Naive thymus-derived CD8-positive, alpha-beta T cell (primary cell): ENCODE results near the gene SPIN2A. TPM values are rescaled to one million over a fixed set of nuclear protein-coding genes. Genes with fewer than 3 reads are reported as not detected.
"Not testable (repeated sequence)": the region's sequence is repeated elsewhere in the genome, so short reads cannot be mapped to it uniquely, and the experiment has no call there.

ENCODE experiments used
- ATAC-seq, 2 donors: fragments of 150-1000 bp; cut with Tn5 transposase in 1 of 2; sonication (Bioruptor Pico), chemical (Tn5 transposase) in 1 of 2; 1 replicate in 1 of 2; 2 replicates in 1 of 2; pipeline ENCODE4 v1.10.0; 2021; ENCODE audit warnings: mild to moderate bottlenecking in 2 of 2, moderate library complexity in 2 of 2
- POLR2A ChIA-PET: fragments of 350-600 bp; sonication (Branson Sonifier 250); formaldehyde crosslinking; loops from one replicate; lab custom pipeline; 2021; ENCODE audit warnings: antibody characterized with exemption; lab: Charles Lee
- DNase-seq, 10 donors: peaks; one replicate each; pipeline versions ENCODE4 v3.0.0 to v3.0.0-alpha.2; 2020 to 2022
- H3K27ac Mint-ChIP-seq, 10 donors: one replicate each; pipeline ENCODE4 v1.8.0; 2020 to 2022; ENCODE audit warnings: mild to moderate bottlenecking in 10 of 10, mixed read lengths in 10 of 10, moderate library complexity in 4 of 10, inconsistent platforms in 1 of 10
- H3K27me3 Mint-ChIP-seq, 5 donors: one replicate each; pipeline ENCODE4 v1.8.0; 2021 to 2022; ENCODE audit warnings: mixed read lengths in 5 of 5
- H3K36me3 Mint-ChIP-seq, 3 donors: one replicate each; pipeline ENCODE4 v1.8.0; 2020 to 2022; ENCODE audit warnings: mixed read lengths in 3 of 3, mild to moderate bottlenecking in 2 of 3, inconsistent platforms in 1 of 3
- H3K4me1 Mint-ChIP-seq, 4 donors: one replicate each; pipeline ENCODE4 v1.8.0; 2021 to 2022; ENCODE audit warnings: mixed read lengths in 4 of 4
- H3K4me3 Mint-ChIP-seq, 10 donors: one replicate each; pipeline ENCODE4 v1.8.0; 2020 to 2022; ENCODE audit warnings: mild to moderate bottlenecking in 10 of 10, mixed read lengths in 10 of 10, moderate library complexity in 6 of 10, inconsistent platforms in 1 of 10
- H3K9me3 Mint-ChIP-seq, 9 donors: one replicate each; pipeline ENCODE4 v1.8.0; 2020 to 2022; ENCODE audit warnings: mixed read lengths in 9 of 9, mild to moderate bottlenecking in 3 of 9, inconsistent platforms in 1 of 9, moderate library complexity in 1 of 9
- polyA plus RNA-seq, 3 donors: library from polyadenylated mRNA; unstranded; fragments of 300-500 nt; fragmentation: Illumina TruSeq; gene quantifications; one replicate each; pipeline ENCODE4 v1.2.3, GENCODE V29; 2021
- total RNA-seq, 8 experiments: library from RNA in 2 of 8; stranded (reverse) in 2 of 8; gene quantifications; one replicate each; pipeline ENCODE4 v1.2.3 and lab custom pipeline; 2021 to 2026

Gene SPIN2A
- total RNA-seq (1 to 10 TPM; 2.0 to 2.3 TPM), polyA plus RNA-seq (not detected), total RNA-seq (lab: John Stamatoyannopoulos, UW) (0 reads per million in 6 experiments)

- H3K36me3 Mint-ChIP-seq, POLR2A ChIA-PET, H3K4me1 Mint-ChIP-seq, ATAC-seq, DNase-seq, H3K4me3 Mint-ChIP-seq, H3K9me3 Mint-ChIP-seq, H3K27ac Mint-ChIP-seq, H3K27me3 Mint-ChIP-seq: not testable (repeated sequence)
Observed at GRCh38 chrX:57137073-57137472, at the start of gene SPIN2A. TSS of gene SPIN2A (minus strand) at chrX:57137397. CDS start at chrX:57136597, 800 bp downstream.

DNA sequence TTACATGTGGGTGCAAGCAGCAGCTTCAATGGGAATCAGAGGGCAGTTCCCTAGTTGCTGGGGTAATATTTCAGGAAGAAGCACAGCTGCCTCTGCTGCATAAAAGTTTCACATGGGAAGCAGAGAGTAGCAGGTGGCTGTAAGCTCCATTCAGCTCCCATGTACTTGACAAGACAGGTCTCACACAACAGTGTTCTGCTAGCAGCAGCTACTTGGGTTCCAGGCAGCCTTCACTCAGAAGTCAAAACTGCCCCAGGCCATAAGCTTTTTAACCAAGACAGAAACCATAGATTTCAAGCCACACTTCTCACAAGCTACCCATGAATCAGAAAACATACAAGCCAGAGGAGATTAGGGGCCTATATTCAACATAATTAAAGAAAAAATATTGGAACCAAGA, 41.4 kb upstream of the SPIN2A start:
- H3K36me3 Mint-ChIP-seq, result peaks cover 0 to 10% (median 4%) of the 10 kb centered on the region in 3 donors
- no peak for ATAC-seq
- peaks cover 9 to 34% (median 12%) of the 10 kb centered on the region in 9 donors for H3K9me3 Mint-ChIP-seq
- no peaks in the 10 kb centered on the region for H3K4me1 Mint-ChIP-seq
- DNase-seq, result no peak
- H3K27ac Mint-ChIP-seq, result no peak overlapping the region
- no peak overlapping the region for H3K4me3 Mint-ChIP-seq
- H3K27me3 Mint-ChIP-seq, result no peaks in the 10 kb centered on the region
- POLR2A ChIA-PET, result no interaction called here

DNA sequence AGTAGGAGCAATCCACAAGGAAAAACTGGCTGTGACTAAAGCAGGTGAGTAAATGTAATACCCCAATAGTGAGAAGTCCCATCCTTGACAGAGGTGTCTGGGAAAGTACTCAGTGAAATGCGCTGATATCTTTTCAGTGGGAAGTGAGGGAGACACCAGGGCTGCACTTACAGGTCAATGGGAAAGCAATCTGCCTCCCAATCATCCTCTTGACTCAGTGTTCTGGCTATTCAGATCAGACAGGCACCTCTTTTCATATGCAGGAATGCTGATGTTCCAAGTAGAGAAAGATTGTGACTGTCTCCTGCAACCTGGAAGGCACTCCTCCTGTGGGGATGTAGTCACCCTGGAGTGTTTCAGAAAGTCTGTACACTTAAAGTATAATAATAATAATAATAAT, 39.9 kb upstream of the SPIN2A start:
- Mint-ChIP-seq H3K4me3 (no peak overlapping the region), H3K27me3 (no peaks in the 10 kb centered on the region), H3K27ac (no peak overlapping the region), H3K9me3 (peaks cover 0 to 22% (median 12%) of the 10 kb centered on the region in 9 donors), H3K4me1 (no peaks in the 10 kb centered on the region), H3K36me3 (peaks cover 0 to 10% (median 0%) of the 10 kb centered on the region in 3 donors)
- POLR2A ChIA-PET, result no interaction called here
- ATAC-seq (no peak), DNase-seq (no peak)

DNA sequence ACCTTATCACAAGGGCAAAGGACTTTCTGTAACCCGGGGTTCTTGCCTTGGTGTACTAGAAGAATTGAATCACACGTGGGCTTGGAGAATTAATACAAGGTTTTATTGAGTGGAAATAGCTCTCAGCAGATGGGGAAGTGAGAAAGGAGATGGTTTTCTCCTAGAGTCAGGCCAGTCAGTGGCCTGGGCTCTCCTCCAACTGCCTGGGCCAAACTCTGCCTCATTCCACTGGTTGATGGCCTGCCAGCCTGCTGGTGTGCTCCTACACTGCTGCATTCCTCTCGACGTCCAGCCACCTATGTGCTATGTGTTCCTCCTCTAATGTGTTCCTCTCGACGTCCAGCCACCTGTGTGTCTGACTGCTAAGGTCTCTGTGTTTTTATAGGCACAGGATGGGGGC, 35.3 kb upstream of the SPIN2A start:
- ATAC-seq (no peak), DNase-seq (no peak)
- no peak overlapping the region for H3K4me3 Mint-ChIP-seq
- no peaks in the 10 kb centered on the region for H3K9me3 Mint-ChIP-seq
- H3K27ac Mint-ChIP-seq, result no peak overlapping the region
- H3K27me3 Mint-ChIP-seq, result no peaks in the 10 kb centered on the region
- POLR2A ChIA-PET, result no interaction called here
- peaks cover 0 to 6% (median 0%) of the 10 kb centered on the region in 3 donors for H3K36me3 Mint-ChIP-seq
- H3K4me1 Mint-ChIP-seq, result no peaks in the 10 kb centered on the region

GRCh38 chrX:57156397-57157049, 19.3 kb upstream of the SPIN2A start:
- Mint-ChIP-seq H3K9me3 (peaks cover 0 to 42% (median 9%) of the 10 kb centered on the region in 9 donors), H3K27ac (no peak overlapping the region), H3K27me3 (no peaks in the 10 kb centered on the region), H3K4me1 (peaks cover 0 to 2% (median 0%) of the 10 kb centered on the region in 4 donors), H3K36me3 (peaks cover 12 to 27% (median 13%) of the 10 kb centered on the region in 3 donors), H3K4me3 (no peak overlapping the region)
- DNase-seq (no peak), ATAC-seq (no peak)
- POLR2A ChIA-PET, result no interaction called here

DNA sequence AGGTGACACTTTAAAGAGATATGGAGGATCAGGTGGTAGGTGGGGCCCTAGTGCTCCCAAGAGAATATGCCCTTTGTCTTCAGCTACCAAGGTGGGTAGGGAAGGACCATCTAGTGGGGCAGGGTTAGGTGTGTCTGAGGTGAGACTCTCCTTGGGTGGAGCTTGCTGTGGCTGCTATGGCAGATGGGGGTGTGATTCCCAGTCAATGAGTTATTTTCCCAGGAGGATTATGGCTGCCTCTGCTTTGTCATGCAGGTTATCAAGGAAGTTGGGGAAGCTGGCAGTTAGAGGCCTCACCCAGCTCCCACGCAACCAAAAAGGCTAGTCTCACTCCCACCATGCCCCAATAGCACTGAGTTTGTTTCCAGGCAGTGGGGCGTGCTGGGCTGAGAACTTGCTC, 18.0 kb upstream of the SPIN2A start:
- Mint-ChIP-seq H3K36me3 (peaks cover 8 to 22% (median 13%) of the 10 kb centered on the region in 3 donors), H3K9me3 (peaks cover 0 to 40% (median 12%) of the 10 kb centered on the region in 9 donors), H3K4me1 (peaks cover 0 to 2% (median 0%) of the 10 kb centered on the region in 4 donors), H3K27me3 (no peaks in the 10 kb centered on the region), H3K4me3 (no peak overlapping the region), H3K27ac (no peak overlapping the region)
- DNase-seq (no peak), ATAC-seq (no peak)
- POLR2A ChIA-PET, result no interaction called here

DNA sequence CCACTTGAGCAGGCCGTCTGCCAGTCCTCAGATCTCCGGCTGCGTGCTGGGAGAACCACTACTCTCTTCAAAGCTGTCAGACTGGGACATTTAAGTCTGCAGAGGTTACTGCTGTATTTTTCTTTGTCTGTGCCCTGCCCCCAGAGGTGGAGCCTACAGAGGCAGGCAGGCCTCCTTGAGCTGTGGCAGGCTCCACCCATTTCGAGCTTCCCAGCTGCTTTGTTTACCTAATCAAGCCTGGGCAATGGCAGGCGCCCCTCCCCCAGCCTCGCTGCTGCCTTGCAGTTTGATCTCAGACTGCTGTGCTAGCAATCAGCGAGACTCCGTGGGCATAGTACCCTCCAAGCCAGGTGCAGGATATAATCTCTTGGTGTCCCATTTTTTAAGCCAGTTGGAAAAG, 15.0 kb upstream of the SPIN2A start:
- H3K36me3 Mint-ChIP-seq, result peaks cover 13 to 41% (median 17%) of the 10 kb centered on the region in 3 donors
- H3K4me3 Mint-ChIP-seq, H3K27ac Mint-ChIP-seq, DNase-seq, H3K4me1 Mint-ChIP-seq, POLR2A ChIA-PET, ATAC-seq, H3K27me3 Mint-ChIP-seq: not testable (repeated sequence)
- peaks cover 0 to 51% (median 21%) of the 10 kb centered on the region in 9 donors for H3K9me3 Mint-ChIP-seq

DNA sequence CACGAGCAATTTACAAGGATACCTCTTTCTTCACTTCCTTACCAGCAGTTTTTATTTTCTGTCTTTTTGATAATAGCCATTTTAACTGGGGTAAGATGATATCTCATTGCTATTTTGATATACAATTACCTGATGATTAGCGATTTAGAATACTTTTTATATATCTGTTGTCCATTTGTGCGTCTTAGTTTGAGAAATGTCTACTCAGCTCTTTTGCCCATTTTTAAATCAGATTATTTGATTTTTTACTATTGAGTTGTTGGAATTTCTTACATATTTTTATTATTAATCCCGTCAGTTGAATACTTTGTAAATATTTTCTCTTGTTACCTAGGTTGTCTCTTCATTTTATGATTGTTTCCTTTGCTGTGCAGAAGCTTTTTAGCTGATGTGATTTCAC, 1.5 kb upstream of the SPIN2A start:
- H3K36me3 Mint-ChIP-seq, result no peaks in the 10 kb centered on the region
- POLR2A ChIA-PET, result no interaction called here
- H3K9me3 Mint-ChIP-seq, result no peaks in the 10 kb centered on the region
- H3K4me1 Mint-ChIP-seq, result peaks cover 2 to 10% (median 5%) of the 10 kb centered on the region in 4 donors
- DNase-seq (no peak), ATAC-seq (no peak)
- no peaks in the 10 kb centered on the region for H3K27me3 Mint-ChIP-seq
- no peak overlapping the region for H3K4me3 Mint-ChIP-seq
- H3K27ac Mint-ChIP-seq, result no peak overlapping the region

DNA sequence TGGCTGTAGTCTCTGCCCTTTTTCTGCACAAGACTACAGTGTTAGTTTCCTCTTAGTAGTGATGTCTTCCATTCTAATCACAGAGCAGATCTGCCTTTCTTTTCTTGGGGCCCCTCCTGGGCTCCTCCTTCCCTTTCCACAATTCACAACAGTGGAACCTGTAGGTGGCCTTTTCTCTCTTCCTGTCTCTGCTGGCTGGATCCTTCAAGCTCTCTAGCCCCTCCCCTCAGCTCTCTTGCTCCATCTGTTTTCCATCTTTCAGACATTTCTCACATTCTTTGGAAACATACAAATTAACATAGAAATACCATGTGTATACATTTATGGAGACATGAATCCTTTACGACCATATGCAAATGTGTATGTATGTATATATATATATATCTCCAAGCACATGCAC, 304 bp upstream of the SPIN2A start:
- POLR2A ChIA-PET, result no interaction called here
- no peak overlapping the region for H3K4me3 Mint-ChIP-seq
- DNase-seq (no peak), ATAC-seq (no peak)
- peaks cover 0 to 3% (median 3%) of the 10 kb centered on the region in 3 donors for H3K36me3 Mint-ChIP-seq
- peaks cover 2 to 8% (median 5%) of the 10 kb centered on the region in 4 donors for H3K4me1 Mint-ChIP-seq
- H3K9me3 Mint-ChIP-seq, result no peaks in the 10 kb centered on the region
- no peaks in the 10 kb centered on the region for H3K27me3 Mint-ChIP-seq
- no peak overlapping the region for H3K27ac Mint-ChIP-seq

- H3K36me3 Mint-ChIP-seq, H3K4me3 Mint-ChIP-seq, H3K9me3 Mint-ChIP-seq, H3K4me1 Mint-ChIP-seq, ATAC-seq, H3K27ac Mint-ChIP-seq, DNase-seq, H3K27me3 Mint-ChIP-seq, POLR2A ChIA-PET: not testable (repeated sequence)
Observed at GRCh38 chrX:57136589-57136988, 608 bp downstream of the SPIN2A start.

GRCh38 chrX:57135287-57135686, 1.9 kb downstream of the SPIN2A start:
- Mint-ChIP-seq H3K27ac (peak overlapping the region in 1 of 10 donors; percentile 42), H3K4me1 (no peaks in the 10 kb centered on the region), H3K27me3 (no peaks in the 10 kb centered on the region), H3K36me3 (peaks cover 0 to 5% (median 4%) of the 10 kb centered on the region in 3 donors), H3K9me3 (no peaks in the 10 kb centered on the region), H3K4me3 (no peak overlapping the region)
- DNase-seq (no peak), ATAC-seq (no peak)
- POLR2A ChIA-PET, result no interaction called here

GRCh38 chrX:57134702-57135101, 2.5 kb downstream of the SPIN2A start:
- POLR2A ChIA-PET, result no interaction called here
- Mint-ChIP-seq H3K4me3 (no peak overlapping the region), H3K27ac (no peak overlapping the region), H3K36me3 (peaks cover 0 to 5% (median 4%) of the 10 kb centered on the region in 3 donors), H3K9me3 (no peaks in the 10 kb centered on the region), H3K27me3 (no peaks in the 10 kb centered on the region), H3K4me1 (no peaks in the 10 kb centered on the region)
- no peak for ATAC-seq
- DNase-seq, result no peak

DNA sequence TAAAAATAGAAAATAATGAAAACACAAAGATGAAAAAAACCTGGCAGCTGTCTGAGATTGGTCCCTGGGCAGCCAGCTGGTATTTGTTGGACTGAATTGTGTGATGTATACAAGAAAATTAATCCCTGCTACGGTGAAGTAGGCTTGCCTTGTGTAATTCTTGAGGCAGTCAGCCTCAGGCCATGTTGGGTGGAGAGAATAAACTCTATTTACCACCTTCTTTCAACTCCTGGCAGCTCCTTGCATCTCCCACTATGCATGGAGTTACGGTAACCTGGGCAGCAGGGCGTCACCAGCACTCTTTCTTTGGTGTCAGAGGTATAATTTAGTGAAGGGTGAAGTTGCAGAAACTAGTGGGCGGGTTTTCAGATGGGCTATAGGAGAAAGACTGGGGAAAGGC, 3.5 kb downstream of the SPIN2A start:
- Mint-ChIP-seq H3K36me3 (peaks cover 0 to 5% (median 4%) of the 10 kb centered on the region in 3 donors), H3K27me3 (no peaks in the 10 kb centered on the region), H3K9me3 (no peaks in the 10 kb centered on the region), H3K4me1 (no peaks in the 10 kb centered on the region), H3K27ac (no peak overlapping the region), H3K4me3 (no peak overlapping the region)
- POLR2A ChIA-PET, result no interaction called here
- ATAC-seq, result no peak
- no peak for DNase-seq

GRCh38 chrX:57133284-57133683, 3.9 kb downstream of the SPIN2A start:
- H3K27me3 Mint-ChIP-seq, POLR2A ChIA-PET, DNase-seq, ATAC-seq, H3K4me1 Mint-ChIP-seq, H3K36me3 Mint-ChIP-seq, H3K4me3 Mint-ChIP-seq, H3K27ac Mint-ChIP-seq, H3K9me3 Mint-ChIP-seq: not testable (repeated sequence)
